Activated CD4-positive, alpha-beta T cell treated with anti-CD3 and anti-CD28 coated beads, Interleukin-2, amount 10 ng/mL, durations not matched to agents 24 days and 14 days (primary cell): ENCODE results near the gene TRPV2. TPM values are rescaled to one million over a fixed set of nuclear protein-coding genes. Genes with fewer than 3 reads are reported as not detected.
"Not testable (repeated sequence)": the region's sequence is repeated elsewhere in the genome, so short reads cannot be mapped to it uniquely, and the experiment has no call there.

Experiments used
- DNase-seq: peaks from one replicate; pipeline ENCODE4 v3.0.0; 2022
- H3K27ac Mint-ChIP-seq: one replicate; pipeline ENCODE4 v1.8.0; 2022; ENCODE audit warnings: mild to moderate bottlenecking, mixed read lengths
- H3K27me3 Mint-ChIP-seq: one replicate; pipeline ENCODE4 v1.8.0; 2022; ENCODE audit warnings: mixed read lengths
- H3K36me3 Mint-ChIP-seq: one replicate; pipeline ENCODE4 v1.8.0; 2022; ENCODE audit warnings: low read depth, mild to moderate bottlenecking, mixed read lengths
- H3K4me1 Mint-ChIP-seq: one replicate; pipeline ENCODE4 v1.8.0; 2021; ENCODE audit warnings: mixed read lengths
- H3K4me3 Mint-ChIP-seq: one replicate; pipeline ENCODE4 v1.8.0; 2022; ENCODE audit warnings: mild to moderate bottlenecking, moderate library complexity, mixed read lengths
- H3K9me3 Mint-ChIP-seq: one replicate; pipeline ENCODE4 v1.8.0; 2021; ENCODE audit warnings: mixed read lengths
- intact Hi-C: fragments of 100-400 bp; cut with micrococcal nuclease; formaldehyde crosslinking; loops from one replicate; pipeline ENCODE4 v1.15.1; 2023
- total RNA-seq: library from RNA; stranded (reverse); gene quantifications from 2 replicates; pipeline ENCODE4 v1.2.3, GENCODE V29; 2022

The TRPV2 gene
- total RNA-seq = 29.6 and 38.7 TPM in 2 replicates

GRCh38 chr17:16415031-16415924 lies at the start of gene TRPV2:
TRPV2 (plus strand) TSS chr17:16415571; CDS start chr17:16417669, 2,098 bp downstream.
- H3K27me3 Mint-ChIP-seq = no peaks in the 10 kb centered on the region
- H3K27ac Mint-ChIP-seq = peak within 1 kb of the TSS; percentile 100
- peaks cover 41% of the 10 kb centered on the region for H3K4me1 Mint-ChIP-seq
- peaks cover 20% of the 10 kb centered on the region for H3K36me3 Mint-ChIP-seq
- H3K9me3 Mint-ChIP-seq = no peaks in the 10 kb centered on the region
- intact Hi-C loops = loop anchor here (1.0 to 10.0 kb wide), 3 partner anchors 34 to 200 kb away; partner anchors contain the start of genes NCOR1, PIGL and UBB
- peak within 1 kb of the TSS; percentile 100 for H3K4me3 Mint-ChIP-seq
- peak; percentile 83 for DNase-seq

GRCh38 chr17:16371742-16372141 lies 43.6 kb upstream of the TRPV2 start:
- Mint-ChIP-seq H3K27me3 (peaks cover 2% of the 10 kb centered on the region), H3K4me1 (no peaks in the 10 kb centered on the region), H3K36me3 (no peaks in the 10 kb centered on the region), H3K4me3 (no peak overlapping the region), H3K9me3 (no peaks in the 10 kb centered on the region), H3K27ac (no peak overlapping the region)
- intact Hi-C loops = no loop called here
- DNase-seq = no peak

GRCh38 chr17:16374146-16374938 lies 41.0 kb upstream of the TRPV2 start:
- Mint-ChIP-seq H3K9me3 (no peaks in the 10 kb centered on the region), H3K27me3 (peaks cover 2% of the 10 kb centered on the region), H3K4me1 (no peaks in the 10 kb centered on the region), H3K4me3 (no peak overlapping the region), H3K36me3 (no peaks in the 10 kb centered on the region), H3K27ac (no peak overlapping the region)
- intact Hi-C loops = no loop called here
- no peak for DNase-seq

GRCh38 chr17:16377941-16378341 lies 37.4 kb upstream of the TRPV2 start:
- H3K36me3 Mint-ChIP-seq = peaks cover 20% of the 10 kb centered on the region
- no peak overlapping the region for H3K4me3 Mint-ChIP-seq
- no peak overlapping the region for H3K27ac Mint-ChIP-seq
- intact Hi-C loops = no loop called here
- no peaks in the 10 kb centered on the region for H3K9me3 Mint-ChIP-seq
- H3K27me3 Mint-ChIP-seq = no peaks in the 10 kb centered on the region
- DNase-seq = no peak
- peaks cover 14% of the 10 kb centered on the region for H3K4me1 Mint-ChIP-seq

- no peak overlapping the region for H3K4me3 Mint-ChIP-seq
- no peaks in the 10 kb centered on the region for H3K27me3 Mint-ChIP-seq
- DNase-seq = no peak
- intact Hi-C loops = no loop called here
- peak overlapping the region; percentile 4 for H3K27ac Mint-ChIP-seq
- H3K36me3 Mint-ChIP-seq = peaks cover 28% of the 10 kb centered on the region
- no peaks in the 10 kb centered on the region for H3K9me3 Mint-ChIP-seq
- H3K4me1 Mint-ChIP-seq = peaks cover 21% of the 10 kb centered on the region
These were observed 36.6 kb upstream of the TRPV2 start for GRCh38 chr17:16378636-16379282.

- intact Hi-C loops = loop anchor here (2.0 to 10.0 kb wide), 3 partner anchors 27 to 165 kb away; partner anchors contain the start of genes CENPV, NCOR1 and PIGL
- no peaks in the 10 kb centered on the region for H3K27me3 Mint-ChIP-seq
- no peak overlapping the region for H3K27ac Mint-ChIP-seq
- DNase-seq = no peak
- no peak overlapping the region for H3K4me3 Mint-ChIP-seq
- peaks cover 29% of the 10 kb centered on the region for H3K4me1 Mint-ChIP-seq
- peaks cover 36% of the 10 kb centered on the region for H3K36me3 Mint-ChIP-seq
- no peaks in the 10 kb centered on the region for H3K9me3 Mint-ChIP-seq
These were observed 35.7 kb upstream of the TRPV2 start for GRCh38 chr17:16379654-16380053.

- intact Hi-C loops = loop anchor here (1.0 to 10.0 kb wide), 6 partner anchors 28 to 166 kb away; partner anchors contain the start of genes CENPV, NCOR1, PIGL and TRPV2
- Mint-ChIP-seq H3K36me3 (peaks cover 37% of the 10 kb centered on the region), H3K4me1 (peaks cover 33% of the 10 kb centered on the region), H3K9me3 (no peaks in the 10 kb centered on the region), H3K4me3 (peak within 1 kb of the TSS; percentile 90), H3K27me3 (no peaks in the 10 kb centered on the region), H3K27ac (peak within 1 kb of the TSS; percentile 93)
- peak; percentile 98 for DNase-seq
These were observed 34.5 kb upstream of the TRPV2 start, which contains the start of gene UBB for GRCh38 chr17:16380640-16381495. UBB (plus strand) TSS chr17:16381091; CDS start chr17:16381908, 817 bp downstream.

- Mint-ChIP-seq H3K36me3 (peaks cover 37% of the 10 kb centered on the region), H3K4me1 (peaks cover 33% of the 10 kb centered on the region), H3K4me3 (peak overlapping the region; percentile 90), H3K27me3 (no peaks in the 10 kb centered on the region), H3K9me3 (no peaks in the 10 kb centered on the region), H3K27ac (peak overlapping the region; percentile 93)
- intact Hi-C loops = loop anchor here (1.0 to 10.0 kb wide), 6 partner anchors 29 to 167 kb away; partner anchors contain the start of genes CENPV, NCOR1, PIGL and TRPV2
- DNase-seq = no peak
These were observed 33.9 kb upstream of the TRPV2 start for GRCh38 chr17:16381496-16381820.

- Mint-ChIP-seq H3K27ac (no peak overlapping the region), H3K36me3 (peaks cover 37% of the 10 kb centered on the region), H3K4me3 (peak overlapping the region; percentile 90), H3K4me1 (peaks cover 42% of the 10 kb centered on the region), H3K9me3 (no peaks in the 10 kb centered on the region), H3K27me3 (peaks cover 4% of the 10 kb centered on the region)
- intact Hi-C loops = loop anchor here (5.0 to 10.0 kb wide), 2 partner anchors 154 to 168 kb away; partner anchors contain the start of genes NCOR1 and PIGL
- DNase-seq = no peak
These were observed 32.2 kb upstream of the TRPV2 start for GRCh38 chr17:16383216-16383615.

- no peak for DNase-seq
- Mint-ChIP-seq H3K27ac (no peak overlapping the region), H3K9me3 (no peaks in the 10 kb centered on the region), H3K4me3 (peak overlapping the region; percentile 90), H3K27me3 (peaks cover 4% of the 10 kb centered on the region), H3K4me1 (peaks cover 42% of the 10 kb centered on the region), H3K36me3 (peaks cover 37% of the 10 kb centered on the region)
- intact Hi-C loops = loop anchor here (5.0 to 10.0 kb wide), 2 partner anchors 153 to 169 kb away; partner anchors contain the start of genes NCOR1 and PIGL
These were observed 31.5 kb upstream of the TRPV2 start for GRCh38 chr17:16383772-16384287.

- peak overlapping the region; percentile 13 for H3K27ac Mint-ChIP-seq
- peaks cover 43% of the 10 kb centered on the region for H3K4me1 Mint-ChIP-seq
- H3K27me3 Mint-ChIP-seq = peaks cover 7% of the 10 kb centered on the region
- DNase-seq = no peak
- H3K36me3 Mint-ChIP-seq = peaks cover 37% of the 10 kb centered on the region
- no peak overlapping the region for H3K4me3 Mint-ChIP-seq
- intact Hi-C loops = loop anchor here (5.0 to 10.0 kb wide), 2 partner anchors 153 to 170 kb away; partner anchors contain the start of genes NCOR1 and PIGL
- H3K9me3 Mint-ChIP-seq = no peaks in the 10 kb centered on the region
These were observed 30.8 kb upstream of the TRPV2 start for GRCh38 chr17:16384557-16384956.

- intact Hi-C loops = loop anchor here (1.0 to 10.0 kb wide), 3 partner anchors 30 to 171 kb away; partner anchors contain the start of genes NCOR1 and PIGL
- Mint-ChIP-seq H3K36me3 (peaks cover 34% of the 10 kb centered on the region), H3K4me1 (peaks cover 42% of the 10 kb centered on the region), H3K4me3 (peak overlapping the region; percentile 91), H3K27ac (peak overlapping the region; percentile 78)
- H3K27me3 Mint-ChIP-seq, DNase-seq, H3K9me3 Mint-ChIP-seq: not testable (repeated sequence)
These were observed 29.3 kb upstream of the TRPV2 start for GRCh38 chr17:16386126-16386507.
